ENCODE measurements around the gene FAM98C.
"Not testable (repeated sequence)": the region's sequence is repeated elsewhere in the genome, so short reads cannot be mapped to it uniquely, and the experiment has no call there.

FAM98C gene

GRCh38 chr19:38402967-38403674, at the start of gene FAM98C:
Gene FAM98C, plus strand, starts transcription at chr19:38403093. Its CDS starts 61 bp downstream, at chr19:38403154.
- peak; percentile 98 for DNase-seq

GRCh38 chr19:38355728-38356725, 46.9 kb upstream of the FAM98C start:
- no peak for DNase-seq

DNA sequence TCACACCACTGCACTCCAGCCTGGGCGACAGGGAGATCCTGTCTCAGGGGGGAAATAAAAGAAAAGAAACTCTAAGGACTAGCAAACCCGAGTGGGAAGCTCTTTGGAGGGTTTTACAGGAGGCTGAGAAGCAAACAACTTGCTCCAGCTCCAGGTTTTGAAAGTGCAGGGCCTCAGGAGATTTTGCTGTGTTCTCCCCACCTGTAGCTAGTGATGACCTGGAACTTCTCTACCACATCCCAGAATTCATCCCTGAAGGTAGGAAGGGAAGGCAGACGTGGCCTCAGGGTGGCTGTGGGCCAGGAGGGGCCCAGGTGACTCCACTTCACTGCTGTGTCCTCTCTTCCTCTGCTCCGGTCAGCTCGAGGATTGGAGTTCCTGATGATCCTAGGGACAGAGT, 44.8 kb upstream of the FAM98C start:
- DNase-seq = no peak

- no peak for DNase-seq
Observed at GRCh38 chr19:38359242-38360021, 43.5 kb upstream of the FAM98C start.

GRCh38 chr19:38360351-38360750, 42.5 kb upstream of the FAM98C start:
- DNase-seq = peak; percentile 71

- peak; percentile 59 for DNase-seq
Observed at GRCh38 chr19:38360839-38361631, 41.9 kb upstream of the FAM98C start.

- DNase-seq = peak; percentile 95
Observed at GRCh38 chr19:38361633-38362075, 41.2 kb upstream of the FAM98C start.

GRCh38 chr19:38362076-38362945, 40.6 kb upstream of the FAM98C start:
- peak; percentile 90 for DNase-seq

DNA sequence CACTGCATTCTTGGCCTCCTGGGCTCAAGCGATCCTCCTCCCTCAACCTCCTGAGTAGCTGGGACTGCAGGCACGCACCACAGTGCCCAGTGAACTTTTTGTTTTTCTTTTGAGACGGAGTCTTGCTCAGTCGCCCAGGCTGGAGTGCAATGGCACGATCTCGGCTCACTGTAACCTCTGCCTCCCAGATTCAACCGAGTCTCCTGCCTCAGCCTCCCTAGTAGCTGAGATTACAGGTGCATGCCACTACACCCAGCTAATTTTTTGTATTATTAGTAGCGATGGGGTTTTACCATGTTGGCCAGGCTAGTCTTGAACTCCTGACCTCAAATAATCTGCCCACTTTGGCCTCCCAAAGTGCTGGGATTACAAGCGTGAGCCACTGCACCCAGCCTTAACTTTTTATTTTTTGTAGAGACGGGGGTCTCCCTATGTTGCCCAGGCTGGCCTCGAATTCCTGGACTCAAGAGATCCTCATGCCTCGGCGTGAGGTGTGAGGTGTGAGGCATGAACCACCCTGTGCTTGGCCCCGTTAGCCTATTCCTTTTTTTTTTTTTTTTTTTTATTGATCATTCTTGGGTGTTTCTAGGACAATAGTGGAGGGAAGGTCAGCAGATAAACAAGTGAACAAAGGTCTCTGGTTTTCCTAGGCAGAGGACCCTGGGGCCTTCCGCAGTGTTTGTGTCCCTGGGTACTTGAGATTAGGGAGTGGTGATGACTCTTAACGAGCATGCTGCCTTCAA, 39.8 kb upstream of the FAM98C start:
- DNase-seq = not testable (repeated sequence)

DNA sequence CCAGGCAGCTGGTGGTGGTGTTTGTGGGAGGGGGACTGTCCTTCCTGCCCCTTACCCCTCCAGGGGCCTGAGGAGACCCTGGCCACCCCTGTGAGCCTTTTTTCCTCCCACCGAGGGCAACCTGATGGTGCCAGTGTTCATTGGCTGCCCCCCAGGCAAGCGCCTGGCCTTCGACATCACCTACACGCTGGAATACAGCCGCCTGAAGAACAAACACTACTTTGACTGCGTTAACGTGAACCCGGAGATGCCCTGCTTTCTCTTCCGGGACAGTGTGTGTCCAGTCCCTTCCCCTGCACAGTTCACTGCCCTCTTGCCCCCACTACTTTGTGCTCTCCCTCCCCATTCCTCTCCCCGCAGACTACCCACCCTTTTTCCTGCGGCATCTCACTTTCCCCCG, 35.9 kb upstream of the FAM98C start:
- DNase-seq = no peak

DNA sequence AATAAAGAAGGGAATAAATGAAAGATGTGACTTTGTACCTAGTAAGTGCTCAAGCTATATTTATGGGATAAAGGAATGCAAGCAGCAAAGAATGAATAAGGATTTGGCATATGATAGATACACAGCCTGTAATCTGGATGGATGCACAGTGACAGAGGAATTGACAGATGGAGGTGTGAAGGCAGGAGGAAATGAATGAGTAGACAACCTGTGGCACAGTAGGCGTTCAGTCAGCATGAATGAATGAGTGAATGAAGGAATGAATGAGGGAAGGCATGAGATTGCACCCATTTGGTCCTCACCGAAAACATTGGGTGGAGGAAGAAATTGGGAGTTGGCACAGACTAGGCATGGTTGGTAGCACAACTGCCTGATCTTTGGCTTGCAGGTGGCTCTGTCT, 33.3 kb upstream of the FAM98C start:
- DNase-seq = no peak

GRCh38 chr19:38370299-38370698, 32.6 kb upstream of the FAM98C start:
- DNase-seq = no peak

DNA sequence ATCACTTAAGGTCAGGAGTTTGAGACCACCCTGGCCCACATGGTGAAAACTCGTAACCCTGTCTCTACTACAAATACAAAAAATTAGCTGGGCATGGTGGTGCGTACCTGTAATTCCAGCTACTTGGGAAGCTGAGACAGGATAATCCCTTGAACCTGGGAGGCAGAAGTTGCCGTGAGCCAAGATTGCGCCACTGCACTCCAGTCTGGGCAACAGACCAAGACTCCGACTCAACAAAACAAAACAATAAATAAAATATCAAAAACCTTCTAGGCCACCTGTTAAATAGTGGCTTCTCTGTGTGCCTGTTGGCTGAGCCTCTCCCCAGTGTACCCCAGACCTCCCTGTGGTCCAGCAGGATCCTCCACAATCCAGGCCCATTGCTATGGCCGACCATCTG, 31.8 kb upstream of the FAM98C start:
- DNase-seq = no peak

DNA sequence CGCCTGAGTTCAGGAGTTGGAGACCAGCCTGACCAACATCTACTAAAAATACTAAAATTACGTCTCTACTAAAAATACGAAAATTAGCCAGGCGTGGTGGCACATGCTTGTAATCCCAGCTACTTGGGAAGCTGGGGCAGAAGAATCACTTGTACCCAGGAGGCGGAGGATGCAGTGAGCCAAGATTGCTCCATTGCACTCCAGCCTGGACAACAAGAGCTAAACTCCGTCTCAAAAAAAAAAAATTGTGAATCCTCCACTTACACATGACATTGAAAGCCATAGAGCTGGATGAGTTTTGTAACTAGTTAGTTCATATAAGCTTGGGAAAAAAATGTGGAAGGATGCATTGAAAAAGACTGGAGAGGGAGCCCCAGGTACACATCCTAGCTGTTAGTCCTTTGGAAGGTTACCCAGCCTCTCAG, 29.0 kb upstream of the FAM98C start:
- no peak for DNase-seq

DNA sequence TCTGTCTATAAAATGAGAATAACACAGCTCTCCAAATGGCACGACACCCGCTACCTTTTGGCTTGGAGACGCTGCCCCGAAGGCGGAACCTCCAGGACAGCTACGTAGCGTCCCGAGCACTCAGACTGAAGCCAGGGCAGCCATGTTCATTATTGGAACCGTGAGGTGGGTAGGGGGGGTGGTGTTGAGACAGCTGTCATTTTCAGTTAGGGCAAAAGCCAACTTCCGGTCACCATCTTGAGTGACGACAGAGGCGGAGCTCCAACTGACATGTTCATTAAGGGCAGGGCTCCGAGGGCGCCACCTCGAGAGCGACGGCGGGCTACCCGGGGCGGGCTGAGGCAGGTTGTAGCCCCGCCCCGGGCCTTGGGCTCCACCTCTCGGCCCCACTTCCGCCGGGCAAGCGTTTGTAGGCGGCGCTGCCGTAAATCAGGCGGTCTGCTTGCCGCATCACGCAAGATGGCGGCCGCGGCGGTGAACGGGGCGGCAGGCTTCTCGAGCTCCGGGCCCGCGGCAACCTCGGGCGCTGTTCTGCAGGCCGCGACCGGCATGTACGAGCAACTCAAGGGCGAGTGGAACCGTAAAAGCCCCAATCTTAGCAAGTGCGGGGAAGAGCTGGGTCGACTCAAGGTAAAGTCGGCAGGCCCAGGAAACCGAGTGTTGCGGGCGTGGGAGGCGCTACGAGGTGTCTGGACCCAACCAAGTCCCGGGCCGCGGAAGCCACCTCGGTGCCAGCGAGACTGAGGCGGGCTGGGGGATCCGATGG, 28.4 kb upstream of the FAM98C start, which contains the start of gene PSMD8:
TSS of gene PSMD8 (plus strand) at position 240 of the 766 bp plus-strand sequence. CDS start at position 271, 31 bp downstream.
- peak; percentile 100 for DNase-seq

DNA sequence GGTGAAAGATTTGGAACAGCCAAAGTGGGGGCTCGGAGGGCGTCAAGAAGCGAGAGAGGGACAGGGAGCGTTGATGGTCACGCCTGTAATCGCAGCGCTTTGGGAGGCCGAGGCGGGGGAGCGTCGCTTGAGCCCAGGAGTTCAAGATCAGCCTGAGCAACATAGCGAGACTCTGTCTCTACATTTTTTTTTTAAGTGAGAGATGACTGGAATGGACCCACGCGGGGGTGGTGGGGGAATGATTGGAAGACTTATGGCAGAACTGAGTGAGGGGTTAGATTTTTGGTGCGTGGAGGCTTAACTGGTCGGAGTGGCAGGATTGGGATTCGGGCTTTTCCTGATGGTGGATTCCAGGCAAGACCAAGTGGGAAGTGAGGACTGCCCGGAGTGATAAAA, 27.8 kb upstream of the FAM98C start:
- no peak for DNase-seq

- DNase-seq = no peak
Observed at GRCh38 chr19:38375748-38376147, 27.1 kb upstream of the FAM98C start.

GRCh38 chr19:38376576-38376975, 26.3 kb upstream of the FAM98C start:
- no peak for DNase-seq

- DNase-seq = no peak
Observed at GRCh38 chr19:38377052-38377451, 25.8 kb upstream of the FAM98C start.

Data from NCI-H146 (cell line).